ENCODE results near the gene IQGAP3. TPM values are rescaled to one million over a fixed set of nuclear protein-coding genes. Genes with fewer than 3 reads are reported as not detected.
"Not testable (repeated sequence)": the region's sequence is repeated elsewhere in the genome, so short reads cannot be mapped to it uniquely, and the experiment has no call there.

IQGAP3 gene
- total RNA-seq, 1 donor from 2014 or later, result 3.7 TPM

DNA sequence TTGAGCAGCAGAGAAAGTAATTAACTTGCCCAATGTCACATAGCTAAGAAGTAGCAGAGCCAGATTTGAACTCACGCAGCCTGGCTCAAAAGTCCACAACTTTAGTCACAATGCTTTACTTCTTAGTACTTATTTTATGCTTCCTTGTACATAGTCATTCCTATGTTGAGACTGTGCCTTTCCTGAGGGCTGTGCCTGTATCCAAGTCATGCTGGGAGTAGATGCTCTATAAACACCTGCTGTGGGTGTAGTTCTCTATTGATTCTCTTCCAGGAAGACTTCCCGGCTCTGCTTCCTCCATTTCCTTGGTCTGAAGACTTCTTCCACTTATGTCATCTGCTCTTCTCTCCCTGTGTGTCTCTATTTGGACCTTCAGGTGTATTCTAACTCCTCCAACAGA, 16.6 kb downstream of the IQGAP3 start:
- Histone ChIP-seq H3K27me3 (ENCODE audit: control insufficient read depth in 3 of 3, insufficient read depth in 3 of 3, low read length in 3 of 3) (no peaks in the 10 kb centered on the region), H3K36me3 (ENCODE audit: control insufficient read depth in 3 of 3, insufficient read depth in 3 of 3, low read length in 3 of 3) (no peaks in the 10 kb centered on the region), H3K27ac (ENCODE audit: low read depth, low read length) (no peak overlapping the region), H3K4me3 (ENCODE audit: low read length in 3 of 3) (no peak overlapping the region), H3K9me3 (ENCODE audit: control insufficient read depth in 3 of 3, low read length in 3 of 3) (no peaks in the 10 kb centered on the region), H3K9ac (ENCODE audit: low read depth in 1 of 3, low read length in 3 of 3) (no peak overlapping the region), H3K4me1 (ENCODE audit: control insufficient read depth in 3 of 3, insufficient read depth in 3 of 3, low read length in 3 of 3) (peaks cover 0 to 3% (median 0%) of the 10 kb centered on the region in 3 donors)

DNA sequence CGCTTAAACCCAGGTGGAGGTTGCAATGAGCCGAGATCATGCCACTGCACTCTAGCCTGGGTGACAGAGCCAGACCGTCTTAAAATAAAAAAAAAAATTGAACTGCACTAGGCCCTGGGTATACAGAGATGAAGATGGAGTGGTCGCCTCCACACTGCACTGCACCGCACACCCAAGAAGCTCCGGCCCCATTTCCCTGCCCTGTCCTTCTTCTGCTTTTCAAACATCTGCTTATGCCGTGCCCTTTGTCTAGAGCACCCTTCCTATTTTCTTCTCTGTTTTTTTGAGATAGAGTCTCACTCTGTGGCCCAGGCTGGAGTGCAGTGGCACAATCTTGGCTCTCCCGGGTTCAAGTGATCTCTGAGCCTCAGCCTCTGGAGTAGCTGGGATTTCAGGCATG, 17.4 kb downstream of the IQGAP3 start:
- H3K4me3 ChIP-seq (ENCODE audit: low read length in 3 of 3), result no peak overlapping the region
- no peaks in the 10 kb centered on the region for H3K36me3 ChIP-seq (ENCODE audit: control insufficient read depth in 3 of 3, insufficient read depth in 3 of 3, low read length in 3 of 3)
- H3K9me3 ChIP-seq (ENCODE audit: control insufficient read depth in 3 of 3, low read length in 3 of 3), result no peaks in the 10 kb centered on the region
- no peak overlapping the region for H3K9ac ChIP-seq (ENCODE audit: low read depth in 1 of 3, low read length in 3 of 3)
- no peaks in the 10 kb centered on the region for H3K27me3 ChIP-seq (ENCODE audit: control insufficient read depth in 3 of 3, insufficient read depth in 3 of 3, low read length in 3 of 3)
- H3K4me1 ChIP-seq (ENCODE audit: control insufficient read depth in 3 of 3, insufficient read depth in 3 of 3, low read length in 3 of 3), result peaks cover 0 to 6% (median 0%) of the 10 kb centered on the region in 3 donors
- H3K27ac ChIP-seq (ENCODE audit: low read depth, low read length), result no peak overlapping the region

DNA sequence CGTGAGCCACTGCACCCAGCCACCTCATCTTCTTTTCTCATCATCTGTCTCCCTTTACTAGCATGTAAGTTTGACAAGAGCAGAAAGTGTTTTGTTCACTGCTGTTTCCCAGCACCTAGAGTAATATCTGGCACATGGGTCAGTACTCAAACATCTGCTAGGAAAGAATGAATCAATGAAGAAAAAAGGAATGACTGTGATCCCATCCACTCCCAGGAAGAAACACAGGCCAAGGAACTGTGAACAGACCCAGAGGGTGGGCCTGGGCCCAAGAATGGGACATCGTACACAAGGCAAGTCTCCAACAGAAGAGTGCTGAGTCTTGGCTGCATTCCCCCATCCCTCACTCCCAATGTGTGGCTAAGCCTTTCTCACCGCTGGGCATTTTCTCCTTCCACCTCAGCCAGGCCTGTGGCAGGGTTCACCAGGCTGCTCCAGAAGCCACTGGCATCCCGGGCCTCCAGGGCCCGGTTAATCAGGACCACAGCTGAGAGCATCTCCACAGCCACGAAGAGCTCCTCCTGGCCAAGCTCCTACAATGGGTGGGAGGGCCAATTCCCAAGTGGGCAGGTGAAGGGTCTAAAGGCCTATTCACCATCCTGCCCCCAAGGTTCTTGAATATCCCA, 18.4 kb downstream of the IQGAP3 start:
- Histone ChIP-seq H3K9me3 (ENCODE audit: control insufficient read depth in 3 of 3, low read length in 3 of 3) (no peaks in the 10 kb centered on the region), H3K27me3 (ENCODE audit: control insufficient read depth in 3 of 3, insufficient read depth in 3 of 3, low read length in 3 of 3) (no peaks in the 10 kb centered on the region), H3K4me1 (ENCODE audit: control insufficient read depth in 3 of 3, insufficient read depth in 3 of 3, low read length in 3 of 3) (peaks cover 0 to 9% (median 0%) of the 10 kb centered on the region in 3 donors), H3K27ac (ENCODE audit: low read depth, low read length) (no peak overlapping the region), H3K36me3 (ENCODE audit: control insufficient read depth in 3 of 3, insufficient read depth in 3 of 3, low read length in 3 of 3) (no peaks in the 10 kb centered on the region), H3K9ac (ENCODE audit: low read depth in 1 of 3, low read length in 3 of 3) (no peak overlapping the region), H3K4me3 (ENCODE audit: low read length in 3 of 3) (no peak overlapping the region)

DNA sequence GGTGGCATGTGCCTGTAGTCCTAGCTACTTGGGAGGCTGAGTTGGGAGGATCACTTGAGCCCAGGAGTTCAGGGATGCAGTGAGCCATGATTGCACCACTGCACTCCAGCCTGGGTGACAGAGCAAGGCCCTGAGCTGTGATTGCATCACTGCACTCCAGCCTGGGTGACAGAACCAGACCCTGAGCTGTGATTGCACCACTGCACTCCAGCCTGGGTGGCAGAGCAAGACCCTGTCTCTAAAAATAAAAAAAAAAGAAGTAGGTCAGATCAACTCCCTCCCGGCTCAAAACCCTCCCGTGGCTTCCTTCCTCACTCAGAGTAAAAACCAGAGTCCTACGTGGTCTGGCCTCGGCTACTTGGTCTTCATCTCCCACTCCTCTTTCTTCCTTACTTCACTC, 19.4 kb downstream of the IQGAP3 start:
- H3K27ac ChIP-seq (ENCODE audit: low read depth, low read length); H3K4me3 ChIP-seq (ENCODE audit: low read length in 3 of 3); H3K36me3 ChIP-seq (ENCODE audit: control insufficient read depth in 3 of 3, insufficient read depth in 3 of 3, low read length in 3 of 3); H3K27me3 ChIP-seq (ENCODE audit: control insufficient read depth in 3 of 3, insufficient read depth in 3 of 3, low read length in 3 of 3); H3K9me3 ChIP-seq (ENCODE audit: control insufficient read depth in 3 of 3, low read length in 3 of 3); H3K4me1 ChIP-seq (ENCODE audit: control insufficient read depth in 3 of 3, insufficient read depth in 3 of 3, low read length in 3 of 3); H3K9ac ChIP-seq (ENCODE audit: low read depth in 1 of 3, low read length in 3 of 3): not testable (repeated sequence)

DNA sequence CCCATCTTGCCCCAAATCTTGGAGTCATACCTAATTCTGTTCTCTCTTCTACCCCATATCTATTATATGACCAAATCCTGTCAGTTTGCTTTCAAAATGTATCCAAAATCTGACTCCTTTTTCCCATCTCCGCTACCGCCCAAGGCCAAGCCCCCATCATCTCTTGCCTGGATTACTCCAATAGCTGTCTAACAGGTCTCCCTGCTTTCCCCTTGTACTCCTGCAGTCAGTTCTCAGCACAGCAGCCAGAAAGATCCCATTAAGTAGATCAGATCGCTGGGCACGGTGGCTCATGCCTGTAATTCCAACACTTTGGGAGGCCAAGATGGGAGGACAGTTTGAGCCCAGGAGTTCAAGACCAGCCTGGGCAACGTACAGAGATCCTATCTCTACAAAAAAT, 19.8 kb downstream of the IQGAP3 start:
- Histone ChIP-seq H3K36me3 (ENCODE audit: control insufficient read depth in 3 of 3, insufficient read depth in 3 of 3, low read length in 3 of 3) (no peaks in the 10 kb centered on the region), H3K9me3 (ENCODE audit: control insufficient read depth in 3 of 3, low read length in 3 of 3) (no peaks in the 10 kb centered on the region), H3K4me1 (ENCODE audit: control insufficient read depth in 3 of 3, insufficient read depth in 3 of 3, low read length in 3 of 3) (peaks cover 2 to 9% (median 3%) of the 10 kb centered on the region in 3 donors), H3K4me3 (ENCODE audit: low read length in 3 of 3) (no peak overlapping the region), H3K27me3 (ENCODE audit: control insufficient read depth in 3 of 3, insufficient read depth in 3 of 3, low read length in 3 of 3) (no peaks in the 10 kb centered on the region), H3K9ac (ENCODE audit: low read depth in 1 of 3, low read length in 3 of 3) (no peak overlapping the region), H3K27ac (ENCODE audit: low read depth, low read length) (no peak overlapping the region)

DNA sequence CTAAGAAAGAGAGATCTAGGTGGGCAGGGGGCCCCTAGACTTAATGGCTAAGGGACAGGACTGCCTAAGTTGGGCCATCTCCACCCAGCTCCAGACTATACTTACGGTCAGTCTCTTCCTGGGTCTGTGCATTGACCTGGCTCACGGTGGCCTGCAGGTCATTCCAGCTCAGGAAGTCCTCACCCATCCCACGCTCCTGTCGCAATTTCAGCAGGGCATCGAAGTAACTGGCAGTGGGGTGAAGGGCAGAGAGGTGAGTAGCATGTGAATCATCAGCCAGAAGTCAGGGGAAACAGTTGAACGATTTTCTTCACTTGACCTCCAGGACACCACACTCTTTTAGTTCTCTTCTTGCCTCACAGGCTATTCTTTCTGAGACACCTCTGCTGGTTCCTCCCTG, 20.5 kb downstream of the IQGAP3 start:
- H3K9ac ChIP-seq (ENCODE audit: low read depth in 1 of 3, low read length in 3 of 3), result no peak overlapping the region
- H3K4me1 ChIP-seq (ENCODE audit: control insufficient read depth in 3 of 3, insufficient read depth in 3 of 3, low read length in 3 of 3), result peaks cover 5 to 9% (median 7%) of the 10 kb centered on the region in 3 donors
- no peaks in the 10 kb centered on the region for H3K9me3 ChIP-seq (ENCODE audit: control insufficient read depth in 3 of 3, low read length in 3 of 3)
- no peaks in the 10 kb centered on the region for H3K27me3 ChIP-seq (ENCODE audit: control insufficient read depth in 3 of 3, insufficient read depth in 3 of 3, low read length in 3 of 3)
- H3K4me3 ChIP-seq (ENCODE audit: low read length in 3 of 3), result no peak overlapping the region
- no peaks in the 10 kb centered on the region for H3K36me3 ChIP-seq (ENCODE audit: control insufficient read depth in 3 of 3, insufficient read depth in 3 of 3, low read length in 3 of 3)
- no peak overlapping the region for H3K27ac ChIP-seq (ENCODE audit: low read depth, low read length)

DNA sequence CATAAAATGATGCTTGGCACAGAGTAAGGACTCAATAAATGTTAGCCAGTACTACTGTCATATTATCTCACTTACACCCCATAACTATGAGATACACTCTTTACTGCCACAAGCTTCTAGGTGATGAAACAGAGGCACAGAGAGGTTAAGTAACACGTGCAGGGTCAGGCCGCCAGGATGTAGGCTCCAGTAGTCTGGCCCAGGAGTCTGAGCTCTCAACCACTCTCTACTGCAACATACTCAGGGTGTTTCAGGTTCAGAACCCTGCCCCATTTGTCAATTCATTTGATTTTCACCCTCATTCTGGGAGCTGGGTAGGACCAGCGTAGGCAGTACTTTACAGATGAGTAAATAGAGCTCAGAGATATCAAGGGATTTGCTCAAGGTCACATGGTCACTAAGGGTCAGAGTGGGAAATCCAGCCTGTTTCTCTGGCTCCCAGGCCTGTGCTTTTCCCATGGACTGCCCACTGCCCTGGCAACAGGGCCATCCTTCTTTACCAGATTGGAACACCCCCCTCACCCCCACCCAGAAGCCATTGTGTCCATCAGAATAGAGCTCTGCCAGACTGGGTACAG, 21.2 kb downstream of the IQGAP3 start:
- Histone ChIP-seq H3K9ac (ENCODE audit: low read depth in 1 of 3, low read length in 3 of 3) (no peak overlapping the region), H3K4me1 (ENCODE audit: control insufficient read depth in 3 of 3, insufficient read depth in 3 of 3, low read length in 3 of 3) (peaks cover 5 to 7% (median 7%) of the 10 kb centered on the region in 3 donors), H3K36me3 (ENCODE audit: control insufficient read depth in 3 of 3, insufficient read depth in 3 of 3, low read length in 3 of 3) (no peaks in the 10 kb centered on the region), H3K27me3 (ENCODE audit: control insufficient read depth in 3 of 3, insufficient read depth in 3 of 3, low read length in 3 of 3) (no peaks in the 10 kb centered on the region), H3K27ac (ENCODE audit: low read depth, low read length) (no peak overlapping the region), H3K9me3 (ENCODE audit: control insufficient read depth in 3 of 3, low read length in 3 of 3) (no peaks in the 10 kb centered on the region), H3K4me3 (ENCODE audit: low read length in 3 of 3) (no peak overlapping the region)

DNA sequence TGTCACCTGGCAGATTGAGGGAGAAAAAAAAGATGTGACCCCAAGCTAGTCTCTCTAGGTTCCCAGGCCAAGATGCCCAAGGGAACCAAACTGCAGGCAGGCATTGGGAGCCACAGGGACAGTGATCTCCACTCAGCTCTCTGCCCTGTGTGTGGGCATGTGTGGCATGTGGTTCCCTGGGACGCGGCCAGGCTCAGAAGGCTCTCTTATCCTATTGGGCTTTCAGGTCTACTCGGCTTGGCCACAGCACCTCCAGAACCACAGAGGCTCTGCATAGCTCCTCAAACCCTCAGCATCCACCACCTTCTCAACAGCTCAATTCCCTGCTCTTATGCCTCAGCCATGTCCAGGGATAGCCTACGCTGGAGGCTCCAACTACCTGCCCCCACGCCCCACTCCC, 22.0 kb downstream of the IQGAP3 start:
- H3K9ac ChIP-seq (ENCODE audit: low read depth in 1 of 3, low read length in 3 of 3), result no peak overlapping the region
- H3K27ac ChIP-seq (ENCODE audit: low read depth, low read length), result no peak overlapping the region
- H3K4me3 ChIP-seq (ENCODE audit: low read length in 3 of 3), result no peak overlapping the region
- H3K4me1 ChIP-seq (ENCODE audit: control insufficient read depth in 3 of 3, insufficient read depth in 3 of 3, low read length in 3 of 3), result peaks cover 5 to 7% (median 7%) of the 10 kb centered on the region in 3 donors
- no peaks in the 10 kb centered on the region for H3K9me3 ChIP-seq (ENCODE audit: control insufficient read depth in 3 of 3, low read length in 3 of 3)
- no peaks in the 10 kb centered on the region for H3K36me3 ChIP-seq (ENCODE audit: control insufficient read depth in 3 of 3, insufficient read depth in 3 of 3, low read length in 3 of 3)
- H3K27me3 ChIP-seq (ENCODE audit: control insufficient read depth in 3 of 3, insufficient read depth in 3 of 3, low read length in 3 of 3), result no peaks in the 10 kb centered on the region

DNA sequence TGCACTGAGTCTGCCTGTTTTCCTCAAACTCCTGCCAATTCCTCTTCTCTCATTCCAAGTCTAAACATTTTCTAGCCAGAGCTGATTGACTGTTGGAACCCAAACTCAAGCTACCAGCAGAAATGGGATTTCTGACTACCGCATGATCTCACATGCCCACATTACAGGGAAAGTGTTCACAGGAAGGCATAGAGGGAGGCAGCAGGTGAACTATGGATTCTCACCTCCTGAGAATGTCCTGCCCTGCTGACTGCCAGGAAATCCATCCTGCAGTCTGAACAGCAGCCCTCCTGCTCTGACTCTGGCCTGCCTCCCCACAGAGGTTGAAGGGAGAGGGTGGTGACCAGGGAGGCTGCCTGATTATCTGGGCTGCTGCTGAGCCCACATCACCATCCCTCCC, 22.5 kb downstream of the IQGAP3 start:
- Histone ChIP-seq H3K4me3 (ENCODE audit: low read length in 3 of 3) (no peak overlapping the region), H3K9me3 (ENCODE audit: control insufficient read depth in 3 of 3, low read length in 3 of 3) (no peaks in the 10 kb centered on the region), H3K27ac (ENCODE audit: low read depth, low read length) (no peak overlapping the region), H3K4me1 (ENCODE audit: control insufficient read depth in 3 of 3, insufficient read depth in 3 of 3, low read length in 3 of 3) (peaks cover 5 to 7% (median 7%) of the 10 kb centered on the region in 3 donors), H3K27me3 (ENCODE audit: control insufficient read depth in 3 of 3, insufficient read depth in 3 of 3, low read length in 3 of 3) (no peaks in the 10 kb centered on the region), H3K9ac (ENCODE audit: low read depth in 1 of 3, low read length in 3 of 3) (peak overlapping the region in 1 of 3 donors; percentile 17), H3K36me3 (ENCODE audit: control insufficient read depth in 3 of 3, insufficient read depth in 3 of 3, low read length in 3 of 3) (no peaks in the 10 kb centered on the region)

DNA sequence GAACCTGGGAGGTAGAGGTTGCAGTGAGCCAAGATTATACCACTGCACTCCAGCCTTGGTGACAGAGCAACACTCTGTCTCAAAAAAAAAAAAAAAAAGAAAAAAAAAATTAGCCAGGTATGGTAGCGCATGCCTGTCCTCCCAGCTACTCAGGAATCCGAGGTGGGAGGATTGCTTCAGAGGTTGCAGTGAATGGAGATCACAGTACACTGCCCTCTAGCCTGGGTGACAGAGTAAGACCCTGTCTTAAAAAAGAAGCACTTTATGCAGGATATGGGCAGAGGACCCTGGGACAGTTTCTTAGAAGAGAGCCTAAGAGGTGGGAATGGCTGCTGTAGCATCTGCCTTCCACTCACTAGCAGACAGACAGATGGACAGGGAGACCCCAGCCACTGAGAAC, 23.0 kb downstream of the IQGAP3 start:
- Histone ChIP-seq H3K36me3 (ENCODE audit: control insufficient read depth in 3 of 3, insufficient read depth in 3 of 3, low read length in 3 of 3) (no peaks in the 10 kb centered on the region), H3K4me1 (ENCODE audit: control insufficient read depth in 3 of 3, insufficient read depth in 3 of 3, low read length in 3 of 3) (peaks cover 5 to 7% (median 7%) of the 10 kb centered on the region in 3 donors), H3K9me3 (ENCODE audit: control insufficient read depth in 3 of 3, low read length in 3 of 3) (no peaks in the 10 kb centered on the region), H3K9ac (ENCODE audit: low read depth in 1 of 3, low read length in 3 of 3) (peak overlapping the region in 1 of 3 donors; percentile 54), H3K4me3 (ENCODE audit: low read length in 3 of 3) (no peak overlapping the region), H3K27ac (ENCODE audit: low read depth, low read length) (no peak overlapping the region), H3K27me3 (ENCODE audit: control insufficient read depth in 3 of 3, insufficient read depth in 3 of 3, low read length in 3 of 3) (no peaks in the 10 kb centered on the region)

Data from skeletal muscle tissue (tissue), 4 donors.